SH-SY5Y (cell line): ENCODE data around the gene APOC3.

ENCODE experiments used
- GATA2 ChIP-seq: IDR thresholded peaks from 2 replicates; pipeline ENCODE4 v1.6.1; 2011; ENCODE audit warnings: mild to moderate bottlenecking, low read depth, low read length
- GATA3 ChIP-seq: IDR thresholded peaks from 2 replicates; pipeline ENCODE4 v1.6.1; 2011; ENCODE audit warnings: low read depth, mild to moderate bottlenecking, low read length, moderate library complexity

DNA sequence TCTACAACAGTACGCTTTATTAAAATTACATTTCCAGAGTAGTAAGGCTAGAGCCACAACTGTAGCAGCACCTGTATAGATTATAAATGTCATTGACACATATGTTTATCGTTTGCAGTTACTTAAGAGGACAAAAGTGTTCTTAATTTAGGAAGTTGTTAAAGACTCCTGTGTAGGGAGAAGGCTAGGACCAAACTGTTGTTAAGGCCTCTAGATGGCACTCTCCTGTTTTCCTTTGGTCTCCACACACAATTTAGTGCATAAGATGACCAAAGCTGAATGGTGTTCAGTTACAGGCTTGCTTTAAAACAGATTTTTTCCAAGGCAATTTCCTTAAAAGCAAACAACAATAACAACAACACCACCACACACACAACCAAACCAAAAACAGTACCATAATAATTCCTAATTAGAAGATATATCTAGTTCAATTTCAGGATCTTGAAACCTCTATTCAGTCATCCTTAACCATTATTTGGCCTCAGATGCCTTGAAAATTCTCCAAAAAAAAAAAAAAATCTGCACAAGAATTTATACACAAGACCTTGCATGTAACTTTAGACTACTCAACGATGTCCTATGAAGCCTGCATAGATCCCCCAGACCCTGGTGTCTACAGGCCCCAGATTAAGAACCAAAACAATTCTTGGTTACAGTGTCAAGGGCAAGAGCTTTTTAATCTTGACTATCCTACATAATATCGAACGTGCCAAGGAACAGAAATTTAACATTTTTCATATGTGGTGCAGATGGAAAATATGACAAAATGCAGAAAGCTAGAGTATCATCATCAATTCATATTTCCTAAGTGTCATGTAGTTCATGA is 50.3 kb downstream of the APOC3 start:
- TF ChIP-seq GATA2 (no peak), GATA3 (no peak)
